Vagina (tissue), 2 donors: ENCODE measurements around the gene ATP11A.

Experiments used
- CTCF ChIP-seq, 3 experiments: fragments of 450-650 bp in 2 of 3; fragments of 200-600 bp in 1 of 3; sonication (generic) in 1 of 3; IDR thresholded peaks; one replicate each; pipeline ENCODE4 v1.5.1; 2017 to 2019; ENCODE audit warnings: antibody characterized with exemption in 3 of 3, mild to moderate bottlenecking in 2 of 3, moderate library complexity in 2 of 3
- POLR2A ChIP-seq, 2 donors: fragments of 450-650 bp; IDR thresholded peaks; one replicate each; pipeline ENCODE4 v1.6.1; 2017; ENCODE audit warnings: antibody characterized with exemption in 2 of 2, mild to moderate bottlenecking in 2 of 2, moderate library complexity in 2 of 2

GRCh38 chr13:112670864-112671263 lies 19.0 kb upstream of the ATP11A start:
- TF ChIP-seq CTCF (IDR thresholded peaks at IDR 0.05) = no peak
- no peak for TF ChIP-seq POLR2A (IDR thresholded peaks at IDR 0.05)
